ENCODE results near the gene CD300C.
"Not testable (repeated sequence)": the region's sequence is repeated elsewhere in the genome, so short reads cannot be mapped to it uniquely, and the experiment has no call there.

CD300C gene

DNA sequence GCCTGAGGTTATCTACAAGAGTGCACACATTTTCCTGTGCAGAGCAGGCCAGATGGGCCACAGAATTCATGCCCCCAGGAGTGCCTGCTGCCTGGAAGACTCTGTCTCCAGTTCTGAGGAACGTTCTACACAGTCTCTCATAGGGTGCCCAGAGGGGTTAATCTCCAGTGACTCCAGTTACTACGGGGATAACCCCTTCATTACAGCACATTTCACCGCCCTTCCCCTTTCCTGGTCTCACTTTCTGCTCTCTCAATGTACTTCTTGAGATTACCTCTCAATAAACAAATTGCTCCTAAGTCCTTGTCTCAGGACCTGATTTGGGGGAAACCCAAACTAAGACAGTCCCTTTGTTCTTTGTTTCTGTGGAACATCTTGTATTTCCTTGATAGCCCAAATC, 15.7 kb upstream of the CD300C start:
- DNase-seq (ENCODE audit: low spot score): no peak

DNA sequence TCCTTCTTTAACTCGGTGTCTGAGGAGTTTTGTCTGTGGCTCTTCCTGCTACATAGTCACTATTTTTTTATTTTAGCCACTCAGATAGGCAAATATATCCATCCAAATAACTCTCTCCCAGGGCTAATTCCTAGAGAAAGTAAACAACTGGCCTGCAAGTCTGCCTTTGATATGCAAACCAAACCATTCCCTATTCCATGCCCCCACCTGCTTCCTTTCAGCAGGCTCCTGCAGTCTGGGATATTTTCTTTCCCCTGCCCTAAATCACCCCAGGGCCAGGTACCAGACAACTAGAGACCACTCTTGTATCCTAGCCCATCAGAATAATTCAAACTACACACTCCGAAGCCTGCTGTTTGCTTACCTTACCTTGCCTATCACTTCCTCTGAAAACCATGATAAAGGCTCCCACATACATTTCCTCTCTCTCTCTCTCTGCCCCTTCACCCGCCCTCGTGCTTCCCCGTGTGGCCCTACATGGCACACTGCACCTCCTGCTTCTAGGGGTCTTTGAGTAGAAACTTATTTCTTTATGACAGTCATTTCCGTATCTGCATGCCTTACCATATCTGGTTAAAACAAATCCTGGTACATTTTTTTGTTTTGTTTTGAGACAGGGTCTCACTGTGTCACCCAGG, 13.1 kb upstream of the CD300C start:
- no peak for DNase-seq (ENCODE audit: low spot score)

DNA sequence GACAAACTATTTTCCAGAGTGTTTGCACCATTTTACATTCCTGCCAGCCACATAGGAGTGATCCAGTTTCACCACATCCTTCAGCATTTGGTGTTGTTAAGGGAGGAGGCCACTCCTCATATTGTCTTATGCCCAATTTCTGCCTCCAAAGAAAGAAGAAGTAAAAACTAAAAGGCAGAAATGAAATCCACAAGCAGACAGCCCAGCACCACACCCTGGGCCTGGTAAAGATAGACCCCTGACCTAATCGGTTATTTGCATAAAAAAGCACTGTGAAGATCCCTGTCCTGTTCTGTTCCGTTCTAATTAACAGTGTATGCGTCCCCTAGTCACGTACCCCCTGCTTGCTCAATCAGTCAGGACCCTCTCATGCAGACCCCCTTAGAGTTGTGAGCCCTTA, 12.5 kb upstream of the CD300C start:
- not testable (repeated sequence) for DNase-seq (ENCODE audit: low spot score)

DNA sequence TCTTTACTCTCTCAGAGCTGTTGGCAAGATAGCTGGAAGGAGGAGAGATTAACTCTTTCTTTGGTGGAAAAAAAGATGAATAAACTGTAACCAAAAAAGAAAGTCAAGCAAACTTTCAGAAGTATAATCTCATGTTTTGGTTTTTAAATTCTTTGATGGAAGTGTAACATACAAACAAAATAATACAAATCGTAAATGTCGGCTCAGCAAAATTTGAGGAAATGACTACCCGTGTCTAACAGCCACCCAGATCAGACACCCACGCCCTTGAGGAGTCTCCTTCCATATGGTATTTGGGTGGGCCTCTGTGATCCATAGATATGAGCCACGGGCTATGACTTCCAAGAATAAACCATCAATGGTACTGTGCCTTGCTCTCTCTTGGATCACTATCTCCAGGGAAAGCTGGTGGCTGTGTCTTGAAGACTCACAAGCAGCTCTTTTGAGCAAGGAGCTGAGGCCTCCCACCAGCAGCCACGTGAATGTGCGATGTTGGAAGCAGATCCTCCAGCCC, 9.6 kb upstream of the CD300C start:
- DNase-seq (ENCODE audit: low spot score): no peak

DNA sequence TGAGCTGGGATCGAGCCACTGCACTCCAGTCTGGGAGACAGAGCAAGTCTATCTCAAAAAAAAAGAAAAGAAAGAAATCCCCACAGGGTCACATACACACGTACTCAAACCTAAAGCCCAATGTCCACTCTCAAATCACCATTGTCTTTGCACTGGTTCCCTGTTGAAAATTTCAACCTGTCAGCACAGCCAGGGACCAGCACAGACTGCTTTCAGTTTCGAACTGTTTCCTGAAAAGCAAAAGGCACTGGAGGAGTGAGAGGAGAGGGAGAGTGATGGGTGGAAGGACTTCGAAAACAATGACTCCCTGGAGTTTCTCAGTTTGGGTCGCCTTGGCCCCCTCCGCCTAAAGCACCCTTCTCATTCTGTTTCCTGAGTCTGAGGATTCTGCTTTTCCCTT, 9.0 kb upstream of the CD300C start:
- no peak for DNase-seq (ENCODE audit: low spot score)

DNA sequence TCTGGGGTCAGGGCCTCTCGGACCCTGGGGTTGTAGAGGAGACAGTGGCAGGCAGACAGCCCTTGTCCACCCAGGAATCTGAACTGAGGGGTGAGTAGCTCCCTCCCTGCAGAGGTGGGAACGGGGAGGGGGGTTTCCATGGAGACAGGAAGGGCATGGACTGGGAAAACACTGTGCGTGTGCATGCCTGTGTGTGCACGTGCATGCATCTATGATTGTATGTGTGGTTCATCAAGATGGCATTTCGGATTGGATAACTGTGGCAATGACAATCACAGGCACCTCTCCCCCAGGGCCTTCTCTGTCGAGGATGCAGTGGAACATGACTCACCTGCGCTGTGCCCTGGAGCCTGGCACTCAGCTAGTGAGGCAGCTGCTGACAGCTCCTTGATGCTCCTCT, 6.1 kb upstream of the CD300C start:
- no peak for DNase-seq (ENCODE audit: low spot score)

DNA sequence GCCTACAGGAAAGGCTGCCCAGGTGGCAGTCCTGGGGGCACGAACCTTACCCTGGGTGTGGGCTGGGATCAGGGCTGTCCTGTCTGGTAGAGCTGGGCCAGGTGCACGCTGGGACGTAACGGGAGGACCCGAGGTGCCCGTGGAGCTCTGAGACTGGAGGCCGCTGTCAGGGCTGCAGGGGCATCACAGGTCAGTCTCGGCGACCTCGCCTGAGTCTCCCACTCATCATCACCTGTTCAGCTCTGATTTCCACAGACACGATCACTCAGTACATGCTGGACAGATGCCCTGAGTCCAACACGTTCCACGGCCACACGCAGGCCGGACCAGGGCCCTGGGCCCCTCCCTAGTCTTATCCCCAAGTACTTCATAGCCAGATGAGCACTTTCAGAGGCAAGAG, 4.7 kb upstream of the CD300C start:
- DNase-seq (ENCODE audit: low spot score): no peak

DNA sequence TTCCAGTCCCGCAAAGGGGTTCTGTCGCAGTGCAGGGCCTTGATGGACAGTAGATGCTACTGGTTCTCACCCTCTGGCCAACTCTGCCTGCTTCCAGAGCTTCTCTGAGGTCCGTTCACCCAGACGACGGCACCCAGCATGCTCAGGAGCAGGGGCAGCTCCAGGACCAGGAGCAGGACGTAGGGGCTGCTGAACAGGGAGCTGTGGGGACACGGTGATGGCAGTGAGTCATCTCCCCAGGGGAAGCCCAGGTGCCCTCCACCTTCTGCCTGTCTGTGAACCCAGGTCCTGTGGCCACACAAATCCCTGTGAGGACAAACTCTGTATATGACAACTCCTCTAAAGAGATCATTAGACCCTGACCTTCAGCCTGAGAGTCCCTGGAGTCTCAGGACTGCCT, 3.4 kb upstream of the CD300C start:
- DNase-seq (ENCODE audit: low spot score): no peak

DNA sequence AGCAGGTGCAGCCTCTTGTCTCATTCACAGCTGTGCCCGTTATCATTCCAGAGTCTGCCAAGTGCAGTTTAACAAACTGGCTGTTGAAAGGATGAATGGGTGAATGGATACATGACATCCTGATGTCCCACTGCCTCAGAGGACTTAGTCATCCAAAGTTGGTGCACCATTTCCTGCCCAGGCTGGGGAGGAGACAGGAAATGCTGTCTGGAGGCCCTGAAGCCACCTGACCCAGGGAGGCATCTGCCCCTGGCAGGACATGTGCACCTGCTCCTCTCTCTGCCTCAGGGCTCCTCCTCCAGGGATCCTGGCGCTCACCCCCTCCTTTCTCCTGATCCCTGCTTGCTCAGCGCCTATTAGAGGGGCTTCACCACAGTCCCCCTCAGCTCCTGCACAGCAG, 1.8 kb upstream of the CD300C start:
- no peak for DNase-seq (ENCODE audit: low spot score)

DNA sequence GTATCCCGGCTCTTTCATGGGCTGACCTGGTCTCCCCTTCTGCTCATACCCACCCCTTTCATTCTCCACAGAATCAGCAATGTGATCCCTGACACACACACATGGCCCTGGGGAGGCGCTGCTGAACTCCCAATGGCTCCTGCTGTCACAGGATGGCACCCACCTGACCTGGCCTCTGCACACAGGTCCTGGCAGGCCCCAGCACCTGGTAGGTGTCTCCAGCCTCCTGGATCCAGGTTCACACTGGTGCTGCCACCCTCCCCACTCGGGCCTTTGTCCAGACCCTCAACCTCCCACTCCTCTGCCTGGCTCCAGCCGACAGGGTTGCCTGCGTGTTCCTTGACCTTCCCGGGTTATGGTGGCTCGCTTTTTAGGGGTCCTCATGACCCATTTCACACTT, 1.3 kb upstream of the CD300C start:
- DNase-seq (ENCODE audit: low spot score): no peak

DNA sequence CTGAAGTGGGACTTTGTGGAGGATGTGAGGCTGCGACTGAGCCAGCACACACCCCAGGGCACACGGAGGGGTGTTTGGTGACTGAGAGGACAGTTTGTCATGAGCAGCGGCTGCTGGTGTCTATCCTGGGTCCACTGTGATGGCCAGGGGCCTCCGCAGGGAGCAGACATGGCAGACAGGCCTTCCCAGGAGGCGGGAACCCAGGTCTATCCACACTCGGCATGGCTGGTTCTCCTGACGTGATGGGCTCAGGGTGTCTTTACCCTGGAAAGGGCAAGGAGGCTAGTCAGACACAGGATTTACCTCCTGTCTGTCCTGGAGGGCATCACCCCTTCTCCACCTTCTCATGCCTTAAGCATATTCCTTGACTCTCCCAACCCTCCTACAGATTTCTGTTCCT, 671 bp upstream of the CD300C start:
- DNase-seq (ENCODE audit: low spot score): no peak

DNA sequence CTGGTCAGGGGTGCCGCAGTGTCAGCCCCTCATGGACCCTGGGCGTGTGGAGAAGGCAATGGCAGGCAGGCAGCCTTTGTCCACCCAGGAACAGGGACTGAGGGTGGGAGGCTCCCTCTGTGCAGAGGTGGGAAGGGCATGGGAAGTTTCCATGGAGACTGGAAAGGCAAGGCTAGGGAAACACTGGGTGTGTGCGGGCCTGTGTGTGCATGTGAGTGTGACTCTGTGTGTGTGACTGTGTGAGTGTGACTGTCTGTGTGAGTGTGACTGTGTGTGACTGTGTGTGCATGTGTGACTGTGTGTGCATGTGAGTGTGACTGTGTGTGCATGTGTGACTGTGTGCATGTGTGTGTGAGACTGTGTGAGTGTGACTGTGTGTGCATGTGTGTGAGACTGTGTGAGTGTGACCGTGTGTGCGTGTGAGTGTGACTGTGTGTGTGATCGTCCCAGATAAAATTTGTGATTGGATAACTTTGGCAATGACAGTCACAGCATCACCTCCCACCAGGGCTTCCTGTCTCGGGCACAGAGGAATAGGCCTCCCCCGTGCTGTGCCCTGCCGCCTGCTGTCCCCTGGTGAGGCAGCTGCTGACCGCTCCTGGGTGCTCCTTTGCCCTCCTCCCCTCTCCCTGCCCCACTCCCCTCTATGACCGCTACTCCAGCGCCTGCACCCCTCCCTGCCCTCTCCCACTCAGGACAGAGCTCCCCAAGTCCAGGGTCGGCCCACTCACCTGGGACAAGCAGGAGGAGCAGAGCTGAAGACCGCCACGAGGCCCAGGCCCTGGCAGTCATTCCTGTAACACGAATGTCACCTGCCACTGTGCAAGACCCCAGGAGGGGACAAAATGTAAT, 698 bp downstream of the CD300C start:
- no peak for DNase-seq (ENCODE audit: low spot score)

DNA sequence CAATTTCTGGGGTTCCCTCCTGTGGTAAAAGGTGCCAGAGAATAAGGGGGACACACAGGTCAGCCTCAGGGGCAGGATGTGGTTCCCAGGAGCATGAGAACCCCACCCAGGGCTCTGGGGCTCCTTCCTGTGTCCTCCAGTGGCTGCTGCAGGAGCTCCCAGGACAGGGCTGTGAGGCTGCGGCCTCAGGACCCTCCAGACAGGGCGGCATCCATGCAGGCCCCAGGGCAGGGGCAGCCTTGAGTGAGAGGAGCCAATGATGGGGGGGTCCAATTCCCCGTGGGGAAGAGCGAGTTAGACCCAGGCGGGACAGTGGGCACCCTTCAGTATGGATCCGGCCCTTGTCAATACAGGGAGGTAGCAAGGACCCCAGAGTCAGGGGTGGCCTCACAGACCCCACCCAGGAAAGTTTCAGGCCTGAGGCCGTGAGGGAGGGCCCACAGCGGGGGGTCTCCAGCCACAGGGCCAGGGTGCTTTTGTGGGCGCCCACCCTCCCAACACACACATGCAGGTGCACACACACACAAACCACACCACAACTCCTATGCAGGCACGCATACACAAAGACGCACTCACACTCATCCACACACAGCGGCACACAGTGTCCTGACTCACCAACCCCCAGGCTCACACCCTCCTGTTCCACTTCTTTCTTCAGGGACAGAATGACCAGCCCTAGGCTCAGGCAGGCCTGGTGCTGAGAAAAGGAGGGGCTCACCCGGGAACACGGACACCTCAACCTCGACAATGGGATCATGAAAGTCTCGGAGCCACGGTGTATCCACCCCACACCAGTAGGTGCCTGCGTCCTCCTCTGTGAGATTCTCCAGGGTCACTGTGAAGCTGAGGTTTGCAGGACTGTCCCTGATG, 1.8 kb downstream of the CD300C start:
- DNase-seq (ENCODE audit: low spot score): no peak

DNA sequence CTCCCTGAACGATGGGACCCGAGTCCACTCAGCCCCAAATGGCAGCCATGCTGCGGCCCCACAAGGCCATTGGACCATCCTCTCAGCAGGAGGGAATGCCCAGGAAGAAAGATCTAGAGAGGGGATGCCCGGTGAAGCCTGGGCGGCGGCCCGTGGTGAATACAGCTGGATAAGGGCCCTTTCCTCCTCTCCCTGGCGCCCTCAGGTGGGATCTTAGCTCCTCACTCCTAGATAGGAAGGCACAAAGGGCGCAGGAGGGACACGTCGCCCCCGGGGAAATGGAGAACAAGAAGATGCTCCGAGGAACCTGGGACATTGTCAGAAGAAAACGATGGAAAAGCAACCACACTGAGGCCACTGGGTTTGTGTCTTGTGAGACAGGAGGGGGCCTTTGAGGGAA, 2.5 kb downstream of the CD300C start:
- no peak for DNase-seq (ENCODE audit: low spot score)

DNA sequence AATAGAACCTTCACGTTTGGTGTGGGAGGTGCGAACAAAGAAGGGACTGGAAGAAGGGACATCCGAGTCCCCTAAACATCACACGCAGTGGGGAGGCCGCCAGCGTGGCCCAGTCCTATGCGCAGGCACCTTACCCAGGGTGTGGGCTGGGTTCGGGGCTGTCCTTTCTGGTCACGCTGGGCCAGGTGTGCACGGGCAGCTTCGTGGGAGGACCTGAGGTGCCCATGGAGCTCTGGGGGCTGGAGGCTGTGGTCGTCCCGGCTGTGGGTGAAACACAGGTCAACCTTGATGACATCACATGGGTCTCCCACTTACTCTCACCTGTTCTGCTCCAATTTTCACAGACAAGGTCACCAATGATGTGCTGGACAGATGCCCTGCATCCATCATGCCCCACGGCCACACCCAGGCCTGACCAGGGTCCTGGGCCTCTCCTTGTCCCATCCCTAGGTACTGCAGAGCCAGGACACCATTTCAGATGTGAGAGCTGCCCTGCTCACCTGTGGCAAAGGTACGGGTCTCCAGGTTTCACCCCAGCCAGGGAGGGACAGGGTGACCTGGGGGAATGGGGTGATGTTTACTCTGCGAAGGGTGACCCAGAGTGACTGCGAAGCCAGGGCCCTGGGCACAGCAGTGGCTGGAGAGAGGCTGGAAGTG, 3.1 kb downstream of the CD300C start:
- no peak for DNase-seq (ENCODE audit: low spot score)

DNA sequence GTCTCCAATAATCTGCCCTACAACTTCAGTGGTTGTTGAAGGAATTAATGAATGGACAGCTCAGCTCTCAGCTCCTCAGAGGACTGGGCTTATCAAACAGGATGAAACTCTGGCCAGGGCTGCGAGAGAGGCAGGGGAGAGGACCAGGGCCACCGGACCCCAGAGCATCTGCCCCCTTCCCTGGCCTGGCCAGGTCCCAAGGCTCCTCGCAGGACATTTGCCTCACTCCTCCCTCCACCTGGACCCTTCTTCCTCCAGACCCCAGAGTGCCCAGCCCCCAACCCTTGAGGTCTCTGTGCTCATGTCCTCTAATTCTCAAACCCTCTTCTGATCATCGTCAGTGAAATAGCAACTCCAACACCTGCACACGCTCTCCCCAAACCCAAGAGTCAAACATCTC, 3.7 kb downstream of the CD300C start:
- DNase-seq (ENCODE audit: low spot score): no peak

DNA sequence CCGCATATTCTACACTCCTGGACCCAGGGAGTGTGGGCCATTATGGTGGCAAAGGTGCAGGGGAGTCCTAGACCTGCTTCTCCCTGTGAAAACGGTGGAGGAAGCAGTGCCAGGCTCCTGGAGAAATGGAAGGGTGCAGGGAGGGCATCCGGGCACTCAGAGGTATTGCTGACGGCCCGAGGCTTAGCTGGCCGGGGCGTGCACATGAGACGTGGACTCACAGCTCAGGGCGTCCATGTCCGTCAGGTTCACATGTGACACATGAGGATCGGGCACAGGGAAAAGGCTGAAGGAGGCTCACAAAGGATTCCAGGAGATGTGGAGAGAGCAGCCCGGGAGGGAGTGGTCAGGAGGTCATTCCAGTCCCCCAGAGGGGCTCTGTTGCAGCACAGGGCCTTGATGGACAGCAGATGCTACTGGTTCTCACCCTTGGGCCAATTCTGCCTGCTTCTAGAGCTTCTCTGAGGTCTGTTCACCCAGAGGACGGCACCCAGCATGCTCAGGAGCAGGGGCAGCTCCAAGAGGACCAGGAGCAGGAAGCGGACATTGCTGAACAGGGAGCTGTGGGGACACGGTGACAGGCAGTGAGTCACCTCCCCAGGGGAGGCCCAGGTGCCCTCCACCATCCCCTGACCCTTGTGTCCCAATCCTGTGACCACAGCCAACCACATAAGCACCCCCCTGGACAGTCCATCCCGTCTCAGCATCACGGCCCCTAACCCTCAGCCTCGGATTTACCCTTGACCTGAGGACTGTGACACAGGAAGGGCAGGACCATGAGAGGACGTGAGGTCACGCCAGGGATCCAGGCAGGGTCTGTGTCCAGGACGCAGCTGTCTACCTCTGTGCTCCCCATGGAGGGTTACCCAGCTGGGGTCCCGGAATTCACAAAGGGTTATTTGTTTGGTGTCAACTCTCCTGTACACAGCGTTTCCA, 4.5 kb downstream of the CD300C start:
- DNase-seq (ENCODE audit: low spot score): no peak

DNA sequence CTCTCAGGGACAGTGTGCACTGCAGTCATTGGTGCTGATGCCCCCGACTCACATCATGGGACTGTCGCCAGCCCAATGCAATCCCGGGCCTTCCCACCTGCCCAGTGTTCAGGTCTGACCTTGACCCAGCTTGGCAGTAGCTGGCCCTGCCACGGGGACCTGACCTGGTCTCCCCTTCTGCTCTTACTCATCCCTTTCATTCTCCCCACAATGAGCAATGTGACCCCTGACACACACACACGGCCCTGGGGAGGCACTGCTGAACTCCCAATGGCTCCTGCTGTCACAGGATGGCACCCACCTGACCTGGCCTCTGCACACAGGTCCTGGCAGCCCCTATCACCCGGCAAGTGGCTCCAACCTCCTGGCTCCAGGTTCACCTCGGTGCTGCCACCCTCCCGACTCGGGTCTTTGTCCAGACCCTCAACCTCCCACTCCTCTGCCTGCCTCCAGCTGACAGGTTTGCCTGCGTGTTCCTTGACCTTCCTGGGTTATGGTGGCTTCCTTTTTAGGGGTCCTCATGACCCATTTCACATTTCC, 6.6 kb downstream of the CD300C start:
- no peak for DNase-seq (ENCODE audit: low spot score)

DNA sequence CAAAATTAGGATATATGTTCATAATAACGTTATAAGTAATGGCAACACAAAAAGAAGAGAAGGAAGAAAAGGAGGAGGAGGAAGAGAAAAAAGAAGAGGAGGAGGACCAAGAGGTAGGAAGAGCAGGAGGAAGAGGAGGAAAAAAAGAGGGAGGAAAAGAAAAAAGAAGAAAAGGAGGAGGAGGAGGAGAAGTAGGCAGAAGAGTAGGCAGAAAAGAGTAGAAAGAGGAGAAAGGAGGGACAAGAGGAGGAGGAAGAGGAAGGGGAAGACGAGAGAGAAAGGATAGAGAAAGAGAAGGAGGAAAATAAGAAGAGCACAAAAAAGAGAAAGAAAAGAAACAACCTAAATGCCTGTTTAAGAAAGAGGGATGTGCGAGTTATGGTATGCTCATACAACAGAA, 9.0 kb downstream of the CD300C start:
- DNase-seq (ENCODE audit: low spot score): no peak

DNA sequence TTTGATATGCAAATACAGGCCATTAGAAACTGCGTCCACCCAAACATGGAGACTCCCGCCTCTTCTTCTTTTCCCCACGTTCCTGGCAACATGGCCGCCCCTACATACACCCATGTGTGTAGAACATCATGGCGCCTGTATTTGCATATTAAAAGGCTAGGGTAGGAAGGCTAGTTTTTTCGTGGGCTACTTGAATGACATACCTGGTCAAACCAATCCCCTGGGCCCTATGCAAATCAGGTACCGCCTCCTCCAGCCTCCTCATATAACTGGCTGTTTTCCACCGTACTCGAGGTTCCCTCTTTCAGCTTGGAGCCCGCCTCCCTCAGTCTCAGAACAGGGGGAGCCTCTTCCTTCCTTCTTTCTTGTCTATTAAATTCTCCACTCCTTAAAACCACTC, 13.8 kb downstream of the CD300C start:
- DNase-seq (ENCODE audit: low spot score): no peak

Measured in GM03348 (cell line).